ENCODE results near the gene ZNF322. TPM values are rescaled to one million over a fixed set of nuclear protein-coding genes. Genes with fewer than 3 reads are reported as not detected.
"Not testable (repeated sequence)": the region's sequence is repeated elsewhere in the genome, so short reads cannot be mapped to it uniquely, and the experiment has no call there.

Gene ZNF322
- total RNA-seq, result 1.2 TPM

- H3K4me3 ChIP-seq (ENCODE audit: low read length), result peak within 1 kb of the TSS; percentile 76
- no peaks in the 10 kb centered on the region for H3K9me3 ChIP-seq (ENCODE audit: low read depth, low read length)
- H3K27me3 ChIP-seq (ENCODE audit: insufficient read depth, low read length), result peaks cover 27% of the 10 kb centered on the region
- peaks cover 19% of the 10 kb centered on the region for H3K4me1 ChIP-seq (ENCODE audit: insufficient read depth, low read length)
Observed at GRCh38 chr6:26659042-26659999, at the start of gene ZNF322. ZNF322 (minus strand) TSS chr6:26659746; CDS start chr6:26638553, 21,193 bp downstream.

GRCh38 chr6:26705780-26706179 is 46.2 kb upstream of the ZNF322 start:
- H3K4me3 ChIP-seq (ENCODE audit: low read length); H3K27me3 ChIP-seq (ENCODE audit: insufficient read depth, low read length); H3K9me3 ChIP-seq (ENCODE audit: low read depth, low read length); H3K4me1 ChIP-seq (ENCODE audit: insufficient read depth, low read length): not testable (repeated sequence)

- H3K4me3 ChIP-seq (ENCODE audit: low read length); H3K9me3 ChIP-seq (ENCODE audit: low read depth, low read length); H3K27me3 ChIP-seq (ENCODE audit: insufficient read depth, low read length); H3K4me1 ChIP-seq (ENCODE audit: insufficient read depth, low read length): not testable (repeated sequence)
Observed at GRCh38 chr6:26705352-26705751, 45.8 kb upstream of the ZNF322 start.

- not testable (repeated sequence) for H3K4me3 ChIP-seq (ENCODE audit: low read length); H3K27me3 ChIP-seq (ENCODE audit: insufficient read depth, low read length); H3K4me1 ChIP-seq (ENCODE audit: insufficient read depth, low read length); H3K9me3 ChIP-seq (ENCODE audit: low read depth, low read length)
Observed at GRCh38 chr6:26701023-26701747, 41.6 kb upstream of the ZNF322 start.

GRCh38 chr6:26697496-26697895 is 38.0 kb upstream of the ZNF322 start:
- H3K9me3 ChIP-seq (ENCODE audit: low read depth, low read length); H3K4me3 ChIP-seq (ENCODE audit: low read length); H3K27me3 ChIP-seq (ENCODE audit: insufficient read depth, low read length); H3K4me1 ChIP-seq (ENCODE audit: insufficient read depth, low read length): not testable (repeated sequence)

- H3K4me3 ChIP-seq (ENCODE audit: low read length); H3K27me3 ChIP-seq (ENCODE audit: insufficient read depth, low read length); H3K4me1 ChIP-seq (ENCODE audit: insufficient read depth, low read length); H3K9me3 ChIP-seq (ENCODE audit: low read depth, low read length): not testable (repeated sequence)
Observed at GRCh38 chr6:26689324-26689947, 29.9 kb upstream of the ZNF322 start.

GRCh38 chr6:26682435-26683042 is 23.0 kb upstream of the ZNF322 start:
- H3K4me3 ChIP-seq (ENCODE audit: low read length); H3K27me3 ChIP-seq (ENCODE audit: insufficient read depth, low read length); H3K9me3 ChIP-seq (ENCODE audit: low read depth, low read length); H3K4me1 ChIP-seq (ENCODE audit: insufficient read depth, low read length): not testable (repeated sequence)

GRCh38 chr6:26673287-26673686 is 13.7 kb upstream of the ZNF322 start:
- H3K4me3 ChIP-seq (ENCODE audit: low read length); H3K4me1 ChIP-seq (ENCODE audit: insufficient read depth, low read length); H3K9me3 ChIP-seq (ENCODE audit: low read depth, low read length); H3K27me3 ChIP-seq (ENCODE audit: insufficient read depth, low read length): not testable (repeated sequence)

GRCh38 chr6:26670558-26670957 is 11.0 kb upstream of the ZNF322 start:
- not testable (repeated sequence) for H3K4me3 ChIP-seq (ENCODE audit: low read length); H3K9me3 ChIP-seq (ENCODE audit: low read depth, low read length); H3K4me1 ChIP-seq (ENCODE audit: insufficient read depth, low read length)
- peaks cover 12% of the 10 kb centered on the region for H3K27me3 ChIP-seq (ENCODE audit: insufficient read depth, low read length)

GRCh38 chr6:26670003-26670402 is 10.5 kb upstream of the ZNF322 start:
- H3K4me3 ChIP-seq (ENCODE audit: low read length); H3K4me1 ChIP-seq (ENCODE audit: insufficient read depth, low read length); H3K9me3 ChIP-seq (ENCODE audit: low read depth, low read length): not testable (repeated sequence)
- H3K27me3 ChIP-seq (ENCODE audit: insufficient read depth, low read length), result peaks cover 18% of the 10 kb centered on the region

- H3K27me3 ChIP-seq (ENCODE audit: insufficient read depth, low read length), result peaks cover 34% of the 10 kb centered on the region
- peak overlapping the region; percentile 76 for H3K4me3 ChIP-seq (ENCODE audit: low read length)
- peaks cover 19% of the 10 kb centered on the region for H3K4me1 ChIP-seq (ENCODE audit: insufficient read depth, low read length)
- H3K9me3 ChIP-seq (ENCODE audit: low read depth, low read length), result no peaks in the 10 kb centered on the region
Observed at GRCh38 chr6:26660000-26660361, 435 bp upstream of the ZNF322 start.

GRCh38 chr6:26657256-26657655 is 2.3 kb downstream of the ZNF322 start:
- H3K4me1 ChIP-seq (ENCODE audit: insufficient read depth, low read length), result peaks cover 19% of the 10 kb centered on the region
- H3K9me3 ChIP-seq (ENCODE audit: low read depth, low read length), result no peaks in the 10 kb centered on the region
- peaks cover 11% of the 10 kb centered on the region for H3K27me3 ChIP-seq (ENCODE audit: insufficient read depth, low read length)
- no peak overlapping the region for H3K4me3 ChIP-seq (ENCODE audit: low read length)

- H3K4me1 ChIP-seq (ENCODE audit: insufficient read depth, low read length), result peaks cover 5% of the 10 kb centered on the region
- H3K9me3 ChIP-seq (ENCODE audit: low read depth, low read length), result peaks cover 19% of the 10 kb centered on the region
- no peaks in the 10 kb centered on the region for H3K27me3 ChIP-seq (ENCODE audit: insufficient read depth, low read length)
- no peak overlapping the region for H3K4me3 ChIP-seq (ENCODE audit: low read length)
Observed at GRCh38 chr6:26653007-26653406, 6.5 kb downstream of the ZNF322 start.

- peaks cover 24% of the 10 kb centered on the region for H3K9me3 ChIP-seq (ENCODE audit: low read depth, low read length)
- H3K4me3 ChIP-seq (ENCODE audit: low read length), result no peak overlapping the region
- H3K4me1 ChIP-seq (ENCODE audit: insufficient read depth, low read length), result no peaks in the 10 kb centered on the region
- no peaks in the 10 kb centered on the region for H3K27me3 ChIP-seq (ENCODE audit: insufficient read depth, low read length)
Observed at GRCh38 chr6:26651133-26651781, 8.3 kb downstream of the ZNF322 start.

All from mononuclear cell (primary cell).